ENCODE results near the gene PRKAR2A. TPM values are rescaled to one million over a fixed set of nuclear protein-coding genes. Genes with fewer than 3 reads are reported as not detected.

PRKAR2A gene
- total and polyA plus RNA-seq, 2 donors (not counting 3 experiments of a cell fraction or from before 2014, with no cell fraction given) = 8.6 to 69.9 TPM

DNA sequence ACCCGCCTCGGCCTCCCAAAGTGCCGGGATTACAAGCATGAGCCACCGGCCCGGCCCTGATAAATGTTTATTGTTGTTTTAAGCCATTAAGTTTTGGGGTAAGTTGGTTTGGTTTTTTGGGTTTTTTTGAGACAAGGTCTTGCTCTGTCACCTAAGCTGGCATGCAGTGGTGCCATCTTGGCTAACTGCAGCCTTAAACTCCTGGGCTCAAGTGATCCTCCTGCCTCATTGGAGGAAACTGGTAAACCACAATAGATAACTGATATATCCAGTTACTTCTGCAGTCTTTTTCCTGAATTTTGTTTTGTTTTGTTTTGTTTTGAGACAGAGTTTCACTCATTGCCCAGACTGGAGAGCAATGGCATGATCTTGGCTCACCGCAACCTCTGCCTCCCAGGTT lies 46.8 kb upstream of the PRKAR2A start:
- TF ChIP-seq, protein P1, sequence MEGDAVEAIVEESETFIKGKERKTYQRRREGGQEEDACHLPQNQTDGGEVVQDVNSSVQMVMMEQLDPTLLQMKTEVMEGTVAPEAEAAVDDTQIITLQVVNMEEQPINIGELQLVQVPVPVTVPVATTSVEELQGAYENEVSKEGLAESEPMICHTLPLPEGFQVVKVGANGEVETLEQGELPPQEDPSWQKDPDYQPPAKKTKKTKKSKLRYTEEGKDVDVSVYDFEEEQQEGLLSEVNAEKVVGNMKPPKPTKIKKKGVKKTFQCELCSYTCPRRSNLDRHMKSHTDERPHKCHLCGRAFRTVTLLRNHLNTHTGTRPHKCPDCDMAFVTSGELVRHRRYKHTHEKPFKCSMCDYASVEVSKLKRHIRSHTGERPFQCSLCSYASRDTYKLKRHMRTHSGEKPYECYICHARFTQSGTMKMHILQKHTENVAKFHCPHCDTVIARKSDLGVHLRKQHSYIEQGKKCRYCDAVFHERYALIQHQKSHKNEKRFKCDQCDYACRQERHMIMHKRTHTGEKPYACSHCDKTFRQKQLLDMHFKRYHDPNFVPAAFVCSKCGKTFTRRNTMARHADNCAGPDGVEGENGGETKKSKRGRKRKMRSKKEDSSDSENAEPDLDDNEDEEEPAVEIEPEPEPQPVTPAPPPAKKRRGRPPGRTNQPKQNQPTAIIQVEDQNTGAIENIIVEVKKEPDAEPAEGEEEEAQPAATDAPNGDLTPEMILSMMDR (IDR thresholded peaks at IDR 0.05; ENCODE audit: extremely low read depth in 1 of 2, insufficient read depth in 1 of 2, low read depth in 1 of 2, low read length in 2 of 2) = no peak
- TF ChIP-seq, protein P2, sequence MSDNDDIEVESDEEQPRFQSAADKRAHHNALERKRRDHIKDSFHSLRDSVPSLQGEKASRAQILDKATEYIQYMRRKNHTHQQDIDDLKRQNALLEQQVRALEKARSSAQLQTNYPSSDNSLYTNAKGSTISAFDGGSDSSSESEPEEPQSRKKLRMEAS (IDR thresholded peaks at IDR 0.05; ENCODE audit: insufficient read depth, insufficient read length) = no peak
- TF ChIP-seq MYC (IDR thresholded peaks at IDR 0.05; ENCODE audit: low read depth, low read length) (no peak), GATA2 (IDR thresholded peaks at IDR 0.05; ENCODE audit: insufficient read depth, insufficient read length, low read depth, low read length) (no peak), EZH2 (IDR thresholded peaks at IDR 0.05; ENCODE audit: borderline replicate concordance, low read depth, low read length, severe bottlenecking) (no peak), POLR2A (IDR thresholded peaks at IDR 0.05; ENCODE audit: low read depth, low read length) (no peak)
- Histone ChIP-seq H4K20me1 (replicated peaks; ENCODE audit: control insufficient read depth, extremely low read depth, insufficient read depth, low read length) (no peaks in the 10 kb centered on the region), H3K27ac (ENCODE audit: insufficient read depth, low read depth, low read length) (no peak overlapping the region), H3K4me1 (ENCODE audit: control insufficient read depth, extremely low read depth, insufficient read depth, low read length) (peaks cover 7% of the 10 kb centered on the region), H3K9ac (replicated peaks; ENCODE audit: extremely low read depth, insufficient read depth, low read length) (no peak overlapping the region), H3K4me3 (replicated peaks in 1 of 3; ENCODE audit: insufficient read depth in 1 of 3, low read depth in 1 of 3, low read length in 3 of 3) (no peak overlapping the region), H2AFZ (ENCODE audit: low read depth, low read length) (no peak overlapping the region), H3K9me1 (replicated peaks; ENCODE audit: control insufficient read depth, extremely low read depth, insufficient read depth, low read length) (no peaks in the 10 kb centered on the region), H3K4me2 (ENCODE audit: insufficient read depth, low read length) (no peak overlapping the region), H3K27me3 (ENCODE audit: control insufficient read depth in 2 of 2, insufficient read depth in 2 of 2, low read length in 2 of 2) (no peaks in the 10 kb centered on the region), H3K36me3 (ENCODE audit: control insufficient read depth in 2 of 2, extremely low read depth in 1 of 2, insufficient read depth in 2 of 2, low read length in 2 of 2) (no peaks in the 10 kb centered on the region), H3K79me2 (ENCODE audit: control insufficient read depth, insufficient read depth, low read length) (no peaks in the 10 kb centered on the region), H3K9me3 (replicated peaks; ENCODE audit: control insufficient read depth, insufficient read depth, low read length) (no peaks in the 10 kb centered on the region)
- ChIA-PET CTCF (no interaction called here), POLR2A (no interaction called here)
- FAIRE-seq (no peak), DNase-seq (ENCODE audit: low read depth, low spot score) (no peak)
- intact Hi-C loops (cut with micrococcal nuclease) = no loop called here
- BruUV-seq (replicated peaks) = no TSS peak
- dilution Hi-C loops (cut with MboI; ENCODE audit: extremely low pct_ligation_motif_present, low sequenced_read_pairs) = no loop called here

DNA sequence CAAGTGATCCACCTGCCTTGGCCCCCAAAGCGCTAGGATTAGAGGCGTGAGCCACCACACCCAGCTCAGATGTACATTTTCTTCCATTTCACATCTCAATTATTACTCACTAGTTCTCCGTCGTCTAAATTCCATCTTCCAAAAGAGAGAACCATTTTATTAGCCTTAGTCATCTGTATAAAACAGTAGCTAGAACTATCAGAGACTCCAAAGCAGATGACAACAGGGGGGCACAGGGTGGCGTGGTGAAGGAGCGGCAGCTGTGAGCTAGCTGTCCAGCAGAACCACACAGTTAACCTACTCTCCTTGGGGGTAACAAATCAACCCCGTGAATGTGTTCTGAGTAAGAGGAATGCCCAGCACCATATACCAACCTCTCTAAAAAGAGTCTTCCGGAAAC lies 43.9 kb upstream of the PRKAR2A start:
- BruUV-seq (replicated peaks) = no TSS peak

More for the DNA sequence above, 43.9 kb upstream of the PRKAR2A start:
- Histone ChIP-seq H3K79me2 (ENCODE audit: control insufficient read depth, insufficient read depth, low read length) (no peaks in the 10 kb centered on the region), H3K4me2 (ENCODE audit: insufficient read depth, low read length) (no peak overlapping the region), H3K27ac (ENCODE audit: insufficient read depth, low read depth, low read length) (no peak overlapping the region), H3K4me3 (replicated peaks in 1 of 3; ENCODE audit: insufficient read depth in 1 of 3, low read depth in 1 of 3, low read length in 3 of 3) (no peak overlapping the region), H3K9me1 (replicated peaks; ENCODE audit: control insufficient read depth, extremely low read depth, insufficient read depth, low read length) (no peaks in the 10 kb centered on the region), H3K9ac (replicated peaks; ENCODE audit: extremely low read depth, insufficient read depth, low read length) (no peak overlapping the region), H3K4me1 (ENCODE audit: control insufficient read depth, extremely low read depth, insufficient read depth, low read length) (no peaks in the 10 kb centered on the region), H2AFZ (ENCODE audit: low read depth, low read length) (no peak overlapping the region), H4K20me1 (replicated peaks; ENCODE audit: control insufficient read depth, extremely low read depth, insufficient read depth, low read length) (no peaks in the 10 kb centered on the region), H3K27me3 (ENCODE audit: control insufficient read depth in 2 of 2, insufficient read depth in 2 of 2, low read length in 2 of 2) (no peaks in the 10 kb centered on the region), H3K36me3 (ENCODE audit: control insufficient read depth in 2 of 2, extremely low read depth in 1 of 2, insufficient read depth in 2 of 2, low read length in 2 of 2) (no peaks in the 10 kb centered on the region), H3K9me3 (replicated peaks; ENCODE audit: control insufficient read depth, insufficient read depth, low read length) (no peaks in the 10 kb centered on the region)
- CTCF ChIA-PET = no interaction called here
- TF ChIP-seq MYC (IDR thresholded peaks at IDR 0.05; ENCODE audit: low read depth, low read length) = no peak
- TF ChIP-seq POLR2AphosphoS5 (IDR thresholded peaks at IDR 0.05; ENCODE audit: insufficient read depth, low read depth, low read length) = no peak
- TF ChIP-seq JUN (IDR thresholded peaks at IDR 0.05; ENCODE audit: borderline replicate concordance, insufficient read depth, insufficient read length, low read depth) = no peak
- TF ChIP-seq, protein P1 (IDR thresholded peaks at IDR 0.05; ENCODE audit: extremely low read depth in 1 of 2, insufficient read depth in 1 of 2, low read depth in 1 of 2, low read length in 2 of 2) = no peak
- no peak for TF ChIP-seq GATA2 (IDR thresholded peaks at IDR 0.05; ENCODE audit: insufficient read depth, insufficient read length, low read depth, low read length)
- no peak for TF ChIP-seq FOS (IDR thresholded peaks at IDR 0.05; ENCODE audit: borderline replicate concordance, insufficient read depth, low read length)
- TF ChIP-seq POLR2A (IDR thresholded peaks at IDR 0.05; ENCODE audit: low read depth, low read length) = no peak
- TF ChIP-seq, protein P2 (IDR thresholded peaks at IDR 0.05; ENCODE audit: insufficient read depth, insufficient read length) = no peak
- TF ChIP-seq EZH2 (IDR thresholded peaks at IDR 0.05; ENCODE audit: borderline replicate concordance, low read depth, low read length, severe bottlenecking) = no peak
- intact Hi-C loops (cut with micrococcal nuclease) (no loop called here), dilution Hi-C loops (cut with MboI; ENCODE audit: extremely low pct_ligation_motif_present, low sequenced_read_pairs) (no loop called here)
- no peak for FAIRE-seq
- POLR2A ChIA-PET = no interaction called here
- no peak for DNase-seq (ENCODE audit: low read depth, low spot score)

Data from endothelial cell of umbilical vein (primary cell).